ENCODE data around the gene NUP62. TPM values are rescaled to one million over a fixed set of nuclear protein-coding genes. Genes with fewer than 3 reads are reported as not detected.

Gene NUP62
- total and polyA plus RNA-seq, 7 experiments from 2014 or later, result 26.9 to 130 (median 52.4) TPM

DNA sequence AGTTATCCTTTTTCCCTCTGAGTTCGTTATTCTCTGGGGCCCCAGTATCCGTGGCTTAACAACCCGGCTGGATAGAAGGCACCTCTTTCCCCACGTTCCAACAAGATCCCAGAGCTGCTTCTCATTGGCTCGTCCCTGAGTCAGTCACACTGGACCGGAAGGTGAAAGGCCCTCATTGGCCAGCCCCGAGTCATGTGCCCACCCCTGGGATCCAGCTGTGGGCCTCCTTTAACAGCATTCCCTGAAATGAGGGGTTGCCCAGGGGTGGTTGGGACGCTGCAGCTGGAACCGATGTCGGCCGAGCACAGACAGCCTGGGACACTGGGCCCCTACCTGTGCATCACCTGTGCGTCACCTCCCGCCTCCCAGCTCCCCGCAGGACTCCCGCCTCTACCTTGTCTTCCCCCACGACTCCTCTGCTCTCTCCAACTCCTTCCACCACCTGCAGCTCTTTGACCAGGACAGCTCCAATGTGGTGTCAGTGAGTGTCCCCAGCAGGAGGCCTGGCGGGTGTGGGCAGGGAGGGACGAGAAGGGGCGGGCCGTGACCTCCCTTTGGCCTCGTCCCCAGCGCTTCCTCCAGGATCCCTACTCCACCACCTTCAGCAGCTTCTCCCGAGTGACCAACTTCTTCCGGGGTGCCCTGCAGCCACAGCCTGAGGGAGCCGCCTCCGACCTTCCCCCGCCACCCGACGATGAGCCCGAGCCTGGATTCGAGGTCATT is 47.5 kb downstream of the NUP62 start:
- Histone ChIP-seq H3K27me3 (ENCODE audit: control insufficient read depth in 2 of 2, insufficient read depth in 2 of 2, low read length in 2 of 2) (no peaks in the 10 kb centered on the region), H3K4me3 (ENCODE audit: low read length) (no peak overlapping the region), H3K36me3 (ENCODE audit: control insufficient read depth in 2 of 3, insufficient read depth in 3 of 3, low read length in 3 of 3) (peaks cover 6 to 63% (median 33%) of the 10 kb centered on the region in 3 experiments), H3K9me3 (ENCODE audit: control insufficient read depth in 2 of 3, low read length in 3 of 3) (no peaks in the 10 kb centered on the region), H3K4me1 (ENCODE audit: control insufficient read depth in 2 of 2, insufficient read depth in 2 of 2, low read length in 2 of 2) (peaks cover 11 to 14% of the 10 kb centered on the region in 2 donors), H3K27ac (ENCODE audit: low read depth, low read length) (no peak overlapping the region)
- no peaks in the 10 kb centered on the region for H3K27me3 Mint-ChIP-seq
- H3K4me3 Mint-ChIP-seq, result no peak overlapping the region
- peaks cover 0 to 27% (median 14%) of the 10 kb centered on the region in 5 donors for H3K36me3 Mint-ChIP-seq
- ChIA-PET POLR2A (no interaction called here), CTCF (no interaction called here)
- H3K9me3 Mint-ChIP-seq, result no peaks in the 10 kb centered on the region
- intact Hi-C loops (cut with micrococcal nuclease), result no loop called here
- H3K27ac Mint-ChIP-seq, result no peak overlapping the region
- H3K4me1 Mint-ChIP-seq, result peaks cover 15 to 17% (median 16%) of the 10 kb centered on the region in 7 donors
- DNase-seq (no peak), ATAC-seq (no peak)

DNA sequence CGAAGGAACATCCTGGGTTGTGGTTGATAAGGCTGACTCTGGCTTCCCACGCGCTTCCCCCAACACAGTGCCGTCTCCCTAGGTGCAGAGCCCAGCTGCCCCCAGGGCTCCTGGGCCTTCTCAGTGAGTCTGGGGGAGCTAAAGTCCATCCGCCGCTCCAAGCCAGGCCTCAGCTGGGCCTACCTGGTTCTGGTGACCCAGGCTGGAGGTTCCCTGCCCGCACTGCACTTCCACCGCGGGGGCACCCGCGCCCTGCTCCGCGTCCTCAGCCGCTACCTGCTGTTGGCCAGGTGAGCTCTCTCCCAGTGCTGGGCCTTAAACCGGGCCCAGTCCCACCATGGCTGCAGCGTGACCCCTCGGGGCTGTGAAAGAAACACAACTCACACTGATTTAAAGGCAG is 48.1 kb downstream of the NUP62 start:
- ChIA-PET CTCF (no interaction called here), POLR2A (no interaction called here)
- ATAC-seq (no peak), DNase-seq (no peak)
- no peak overlapping the region for H3K4me3 ChIP-seq (ENCODE audit: low read length)
- Mint-ChIP-seq H3K27me3 (no peaks in the 10 kb centered on the region), H3K36me3 (peaks cover 0 to 27% (median 14%) of the 10 kb centered on the region in 5 donors), H3K27ac (peak overlapping the region in 1 of 9 donors; percentile 25), H3K4me3 (no peak overlapping the region), H3K4me1 (peaks cover 15 to 17% (median 16%) of the 10 kb centered on the region in 7 donors), H3K9me3 (no peaks in the 10 kb centered on the region)
- no peaks in the 10 kb centered on the region for H3K27me3 ChIP-seq (ENCODE audit: control insufficient read depth in 2 of 2, insufficient read depth in 2 of 2, low read length in 2 of 2)
- H3K36me3 ChIP-seq (ENCODE audit: control insufficient read depth in 2 of 3, insufficient read depth in 3 of 3, low read length in 3 of 3), result peaks cover 6 to 66% (median 33%) of the 10 kb centered on the region in 3 experiments
- H3K4me1 ChIP-seq (ENCODE audit: control insufficient read depth in 2 of 2, insufficient read depth in 2 of 2, low read length in 2 of 2), result peaks cover 11 to 14% of the 10 kb centered on the region in 2 donors
- no peaks in the 10 kb centered on the region for H3K9me3 ChIP-seq (ENCODE audit: control insufficient read depth in 2 of 3, low read length in 3 of 3)
- intact Hi-C loops (cut with micrococcal nuclease), result no loop called here
- H3K27ac ChIP-seq (ENCODE audit: low read depth, low read length), result no peak overlapping the region

DNA sequence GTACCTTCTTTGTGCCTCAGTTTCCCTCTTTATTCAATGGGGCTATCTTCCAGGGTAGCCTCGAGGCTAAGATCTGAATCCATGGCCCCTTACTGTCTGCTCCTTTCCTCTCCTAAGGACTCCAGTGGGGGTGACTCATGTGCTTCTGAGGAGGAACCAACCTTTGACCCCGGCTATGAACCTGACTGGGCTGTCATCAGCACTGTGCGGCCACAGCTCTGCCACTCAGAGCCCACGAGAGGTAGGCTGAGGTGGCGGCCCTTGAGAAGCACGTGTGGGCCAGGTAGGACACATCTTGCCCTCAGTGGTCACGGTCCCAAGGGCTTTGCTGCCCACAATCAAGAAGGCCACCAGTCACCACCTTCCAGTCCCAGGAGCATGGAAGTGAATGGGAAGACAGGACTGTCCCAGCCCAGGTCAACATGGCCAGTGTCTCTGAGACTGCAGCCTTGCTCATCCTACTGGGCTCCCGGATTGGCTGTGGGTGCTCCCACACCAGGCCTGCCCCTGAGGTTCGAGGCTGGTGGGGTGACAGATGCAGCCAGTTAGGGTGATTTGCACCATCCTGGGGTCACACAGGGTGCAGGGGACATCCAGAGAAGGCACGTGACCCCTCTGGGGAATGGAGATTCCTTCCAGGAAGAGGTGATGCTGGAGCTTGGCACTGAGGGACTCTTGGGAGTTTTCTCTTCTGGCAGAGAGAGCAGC is 49.0 kb downstream of the NUP62 start:
- POLR2A ChIA-PET, result no interaction called here
- ATAC-seq (no peak), DNase-seq (no peak)
- peaks cover 21 to 24% (median 23%) of the 10 kb centered on the region in 7 donors for H3K4me1 Mint-ChIP-seq
- peak overlapping the region in 2 of 10 donors; percentile 5 to 16 for H3K4me3 Mint-ChIP-seq
- peaks cover 0 to 25% (median 14%) of the 10 kb centered on the region in 5 donors for H3K36me3 Mint-ChIP-seq
- Histone ChIP-seq H3K27me3 (ENCODE audit: control insufficient read depth in 2 of 2, insufficient read depth in 2 of 2, low read length in 2 of 2) (no peaks in the 10 kb centered on the region), H3K4me1 (ENCODE audit: control insufficient read depth in 2 of 2, insufficient read depth in 2 of 2, low read length in 2 of 2) (peaks cover 11 to 20% of the 10 kb centered on the region in 2 donors), H3K36me3 (ENCODE audit: control insufficient read depth in 2 of 3, insufficient read depth in 3 of 3, low read length in 3 of 3) (peaks cover 6 to 64% (median 33%) of the 10 kb centered on the region in 3 experiments), H3K4me3 (ENCODE audit: low read length) (no peak overlapping the region), H3K9me3 (ENCODE audit: control insufficient read depth in 2 of 3, low read length in 3 of 3) (no peaks in the 10 kb centered on the region), H3K27ac (ENCODE audit: low read depth, low read length) (no peak overlapping the region)
- H3K9me3 Mint-ChIP-seq, result peaks cover 0 to 1% (median 0%) of the 10 kb centered on the region in 11 donors
- intact Hi-C loops (cut with micrococcal nuclease), result no loop called here
- no peaks in the 10 kb centered on the region for H3K27me3 Mint-ChIP-seq
- CTCF ChIA-PET, result interaction anchor here (0.7 kb wide), 1 partner anchor 1249 kb away, joined by 4 read pairs; no protein-coding TSS in a partner anchor
- H3K27ac Mint-ChIP-seq, result peak overlapping the region in 3 of 9 donors; percentile 25 to 82 (median 61)

DNA sequence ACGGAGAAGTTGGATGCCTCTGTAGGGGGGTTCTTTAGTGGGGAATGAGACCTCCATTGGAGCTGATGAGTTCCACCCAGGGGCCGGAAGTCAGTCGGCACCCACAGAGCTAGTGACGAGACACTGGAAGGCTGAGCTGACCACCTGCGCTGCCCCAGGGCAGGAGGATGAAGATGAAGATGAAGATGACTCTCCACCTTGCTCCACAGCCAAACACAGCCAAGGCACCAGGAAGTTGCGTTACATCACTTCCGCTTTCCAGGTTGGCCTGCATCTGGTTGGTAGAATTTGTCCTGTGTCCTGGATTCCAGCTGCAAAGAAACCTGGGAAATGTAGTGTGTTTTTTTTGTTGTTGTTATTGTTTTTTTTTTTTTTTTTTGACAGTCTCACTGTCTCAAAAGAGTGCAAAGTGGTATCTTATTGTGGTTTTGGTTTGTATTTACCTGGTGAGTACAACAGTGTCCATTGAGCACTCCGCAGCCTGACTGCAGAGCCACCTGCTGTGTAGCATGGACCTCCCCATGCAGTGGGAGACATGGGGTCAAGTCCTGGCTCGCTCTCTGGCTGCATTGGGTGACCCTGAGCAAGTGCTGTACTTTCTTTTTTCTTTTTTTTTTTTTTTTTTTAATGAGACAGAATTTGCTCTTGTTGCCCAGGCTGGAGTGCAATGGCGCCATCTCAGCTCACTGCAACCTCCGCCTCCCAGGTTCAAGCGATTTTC is 49.9 kb downstream of the NUP62 start:
- CTCF ChIA-PET, result interaction anchor here (0.6 to 0.7 kb wide), 2 partner anchors 94 to 1250 kb away, joined by 3 to 4 read pairs; no protein-coding TSS in a partner anchor
- Mint-ChIP-seq H3K4me3 (peak overlapping the region in 2 of 10 donors; percentile 5 to 32), H3K27ac (peak overlapping the region in 2 of 9 donors; percentile 8 to 39), H3K27me3 (no peaks in the 10 kb centered on the region), H3K4me1 (peaks cover 24 to 34% (median 28%) of the 10 kb centered on the region in 7 donors), H3K9me3 (peaks cover 0 to 1% (median 0%) of the 10 kb centered on the region in 11 donors), H3K36me3 (peaks cover 0 to 22% (median 9%) of the 10 kb centered on the region in 5 donors)
- Histone ChIP-seq H3K36me3 (ENCODE audit: control insufficient read depth in 2 of 3, insufficient read depth in 3 of 3, low read length in 3 of 3) (peaks cover 6 to 58% (median 33%) of the 10 kb centered on the region in 3 experiments), H3K27me3 (ENCODE audit: control insufficient read depth in 2 of 2, insufficient read depth in 2 of 2, low read length in 2 of 2) (no peaks in the 10 kb centered on the region), H3K4me3 (ENCODE audit: low read length) (no peak overlapping the region), H3K27ac (ENCODE audit: low read depth, low read length) (peak overlapping the region; percentile 15), H3K4me1 (ENCODE audit: control insufficient read depth in 2 of 2, insufficient read depth in 2 of 2, low read length in 2 of 2) (peaks cover 11 to 20% of the 10 kb centered on the region in 2 donors), H3K9me3 (ENCODE audit: control insufficient read depth in 2 of 3, low read length in 3 of 3) (no peaks in the 10 kb centered on the region)
- intact Hi-C loops (cut with micrococcal nuclease), result loop anchor here (5.0 to 10.0 kb wide), 5 partner anchors 287 to 1257 kb away; partner anchors contain the start of genes DBP (in 1 of the 2) and PRR12 (in 1 of the 2)
- POLR2A ChIA-PET, result interaction anchor here (0.6 to 0.8 kb wide), 2 partner anchors 29 to 65 kb away, joined by 3 read pairs; partner anchors contain the start of gene PTOV1
- no peak for ATAC-seq
- DNase-seq, result no peak

DNA sequence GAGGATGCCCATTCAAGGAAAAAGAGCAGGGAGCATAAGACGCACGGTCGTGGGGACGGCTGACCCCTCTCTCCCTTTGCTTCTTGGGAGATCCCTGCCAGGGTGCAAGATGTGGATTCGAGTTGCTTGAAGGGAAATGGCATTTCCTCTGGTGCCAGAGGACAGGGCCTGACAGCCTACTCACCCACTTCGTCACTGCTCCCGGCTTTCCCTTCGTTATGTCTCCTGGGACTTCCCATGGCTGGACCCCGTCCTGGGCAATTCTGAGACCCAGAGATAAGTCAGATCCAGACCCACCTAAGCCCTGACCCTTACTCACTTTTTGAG is 50.6 kb downstream of the NUP62 start:
- H3K36me3 Mint-ChIP-seq, result peaks cover 0 to 22% (median 8%) of the 10 kb centered on the region in 5 donors
- peak overlapping the region; percentile 97 for H3K27ac ChIP-seq (ENCODE audit: low read depth, low read length)
- intact Hi-C loops (cut with micrococcal nuclease), result loop anchor here (5.0 to 10.0 kb wide), 5 partner anchors 286 to 1256 kb away; partner anchors contain the start of genes DBP (in 1 of the 2) and PRR12 (in 1 of the 2)
- no peak overlapping the region for H3K4me3 Mint-ChIP-seq
- CTCF ChIA-PET, result interaction anchor here (0.6 kb wide), 1 partner anchor 93 kb away, joined by 3 read pairs; no protein-coding TSS in a partner anchor
- POLR2A ChIA-PET, result interaction anchor here (0.8 kb wide), 1 partner anchor 28 kb away, joined by 3 read pairs; the partner anchor contains the start of gene PTOV1
- no peaks in the 10 kb centered on the region for H3K27me3 Mint-ChIP-seq
- H3K36me3 ChIP-seq (ENCODE audit: control insufficient read depth in 2 of 3, insufficient read depth in 3 of 3, low read length in 3 of 3), result peaks cover 6 to 51% (median 28%) of the 10 kb centered on the region in 3 experiments
- peak overlapping the region in 2 of 9 donors; percentile 59 to 63 for H3K27ac Mint-ChIP-seq
- peaks cover 0 to 1% (median 0%) of the 10 kb centered on the region in 11 donors for H3K9me3 Mint-ChIP-seq
- H3K4me1 Mint-ChIP-seq, result peaks cover 23 to 35% (median 28%) of the 10 kb centered on the region in 7 donors
- ATAC-seq (no peak), DNase-seq (no peak)
- no peaks in the 10 kb centered on the region for H3K27me3 ChIP-seq (ENCODE audit: control insufficient read depth in 2 of 2, insufficient read depth in 2 of 2, low read length in 2 of 2)
- H3K4me1 ChIP-seq (ENCODE audit: control insufficient read depth in 2 of 2, insufficient read depth in 2 of 2, low read length in 2 of 2), result peaks cover 11 to 20% of the 10 kb centered on the region in 2 donors
- no peaks in the 10 kb centered on the region for H3K9me3 ChIP-seq (ENCODE audit: control insufficient read depth in 2 of 3, low read length in 3 of 3)
- no peak overlapping the region for H3K4me3 ChIP-seq (ENCODE audit: low read length)
